HepG2 (cell line): ENCODE data around the gene MYO7A. TPM values are rescaled to one million over a fixed set of nuclear protein-coding genes. Genes with fewer than 3 reads are reported as not detected.

Experiments used
- ATAC-seq: fragments of 200-7000 bp; cut with Tn5 transposase; 3 replicates; pipeline ENCODE4 v1.9.1; 2020; ENCODE audit warnings: mild to moderate bottlenecking, moderate library complexity
- BruUV-seq: library from RNA; stranded (reverse); fragments of 400-500 nt; replicated peaks from 2 replicates; lab custom pipeline; 2021; lab: Mats Ljungman, UMichigan
- CTCF ChIA-PET: fragments of 300-600 bp; formaldehyde crosslinking; extraction: SDS; loops from one replicate; lab custom pipeline; 2021; ENCODE audit warnings: low total read pairs, inconsistent platforms, low intra/inter-chr PET ratio; lab: Yijun Ruan, JAX
- POLR2A ChIA-PET: fragments of 350-600 bp; sonication (Branson Sonifier 250); formaldehyde crosslinking; loops from one replicate; lab custom pipeline; 2020; ENCODE audit warnings: antibody characterized with exemption, inconsistent platforms; lab: Yijun Ruan, JAX
- DNase-seq: peaks from one replicate; pipeline ENCODE4 v3.0.0-alpha.2; 2015; ENCODE audit warnings: low spot score
- FAIRE-seq: peaks from 3 replicates; lab custom pipeline; 2011; peaks lifted over from hg19 to GRCh38; lab: Jason Lieb, UNC
- H2AFZ ChIP-seq: one replicate; pipeline ENCODE4 v1.6.1; 2011; ENCODE audit warnings: low read length, inconsistent platforms
- H3K27ac ChIP-seq: fragments of 300-600 bp; 3 replicates; pipeline ENCODE4 v1.8.0; 2011; ENCODE audit warnings: mixed run types, mild to moderate bottlenecking, mixed read lengths, low read length, inconsistent platforms; ENCODE audit not compliant: insufficient read depth; ENCODE audit errors: extremely low read length
- H3K27me3 ChIP-seq, 2 experiments: fragments of 200-600 bp in 1 of 2; 2 replicates in 1 of 2; 3 replicates in 1 of 2; pipeline versions ENCODE4 v1.6.0 to v1.8.0; 2011; ENCODE audit warnings: low read length in 2 of 2, mild to moderate bottlenecking in 2 of 2, moderate library complexity in 2 of 2, inconsistent platforms in 1 of 2; ENCODE audit not compliant: insufficient read depth in 2 of 2, control insufficient read depth in 1 of 2
- H3K36me3 ChIP-seq, 2 experiments: fragments of 200-600 bp in 1 of 2; replicated peaks in 1 of 2; 2 replicates in 1 of 2; 3 replicates in 1 of 2; pipeline versions ENCODE4 v1.5.1 to v1.8.0; 2011; ENCODE audit warnings: low read length in 2 of 2, inconsistent platforms in 1 of 2; ENCODE audit not compliant: insufficient read depth in 2 of 2, control insufficient read depth in 1 of 2
- H3K4me1 ChIP-seq: 2 replicates; pipeline ENCODE4 v1.5.1; 2012; ENCODE audit warnings: low read length, inconsistent platforms; ENCODE audit not compliant: insufficient read depth
- H3K4me2 ChIP-seq: 2 replicates; pipeline ENCODE4 v1.6.0; 2011; ENCODE audit warnings: low read depth, low read length, inconsistent platforms
- H3K4me3 ChIP-seq, 3 experiments: fragments of 200-600 bp in 1 of 3; sonication (generic), shearing (Covaris generic) in 1 of 3; replicated peaks in 1 of 3; 2 replicates each; pipeline ENCODE4 v1.5.1; 2011 to 2016; ENCODE audit warnings: low read length in 3 of 3, inconsistent platforms in 2 of 3, low read depth in 2 of 3, mild to moderate bottlenecking in 2 of 3, control low read depth in 1 of 3, mixed read lengths in 1 of 3; ENCODE audit not compliant: insufficient read depth in 1 of 3
- H3K79me2 ChIP-seq: one replicate; pipeline ENCODE4 v1.6.1; 2011; ENCODE audit warnings: low read length, inconsistent platforms; ENCODE audit not compliant: insufficient read depth
- H3K9ac ChIP-seq: 2 replicates; pipeline ENCODE4 v1.6.0; 2011; ENCODE audit warnings: mild to moderate bottlenecking, low read depth, low read length, inconsistent platforms; ENCODE audit not compliant: insufficient read depth
- H3K9me3 ChIP-seq: 2 replicates; pipeline ENCODE4 v1.5.1; 2012; ENCODE audit warnings: mild to moderate bottlenecking, low read length
- H4K20me1 ChIP-seq: 2 replicates; pipeline ENCODE4 v1.6.0; 2011; ENCODE audit warnings: inconsistent platforms, mild to moderate bottlenecking, low read length, moderate library complexity; ENCODE audit not compliant: insufficient read depth
- BCL3 ChIP-seq: sonication (generic); formaldehyde crosslinking; IDR thresholded peaks from 2 replicates; pipeline ENCODE4 v1.5.1; 2020; ENCODE audit warnings: mild to moderate bottlenecking, missing genetic modification reagents, moderate library complexity
- MXD3 ChIP-seq: IDR thresholded peaks from 2 replicates; pipeline ENCODE4 v1.6.1; 2016; ENCODE audit warnings: mild to moderate bottlenecking, missing biosample characterization, missing genetic modification reagents
- PLRG1 ChIP-seq: fragments of 450-650 bp; conservative IDR thresholded peaks from 2 replicates; pipeline ENCODE4 v1.6.1; 2016
- ZNF232 ChIP-seq: sonication (generic); formaldehyde crosslinking; IDR thresholded peaks from 2 replicates; pipeline ENCODE4 v1.4.0; 2020; ENCODE audit warnings: missing genetic modification reagents, borderline replicate concordance
- ZNF737 ChIP-seq: sonication (generic); formaldehyde crosslinking; IDR thresholded peaks from 2 replicates; pipeline ENCODE4 v1.5.0; 2020; ENCODE audit warnings: missing genetic modification reagents, mild to moderate bottlenecking, borderline replicate concordance
- WGBS: methylation state at CpG from one replicate; pipeline ENCODE4 v1.1.6; 2017; ENCODE audit warnings: low lambda C conversion rate; 5-methylcytosine and 5-hydroxymethylcytosine counted together
- in situ Hi-C: cut with HindIII; loops from 2 replicates; pipeline ENCODE4 v1.10.0; 2017; ENCODE audit warnings: low pct_unique_long_range_greater_than_20kb; ENCODE audit not compliant: extremely low pct_ligation_motif_present
- intact Hi-C: fragments of 100-400 bp; cut with micrococcal nuclease; formaldehyde crosslinking; loops from one replicate; pipeline ENCODE4 v1.10.0; 2022; ENCODE audit not compliant: unreplicated experiment
- polyA plus RNA-seq, 8 experiments: library from polyadenylated mRNA; depleted of rRNA in 3 of 8; stranded (reverse) in 7 of 8; unstranded in 1 of 8; fragments of >200 nt; fragmentation: Illumina TruSeq in 4 of 8; extraction: Trizol in 4 of 8; gene quantifications; 2 replicates each; pipeline versions ENCODE4 v1.2.1 to v1.2.3, GENCODE V29; 2011 to 2016; ENCODE audit warnings: low read depth in 4 of 8, missing spikeins in 1 of 8, mixed read lengths in 1 of 8; ENCODE audit not compliant: insufficient read depth in 1 of 8
- total RNA-seq, 5 experiments: library from RNA; depleted of rRNA; stranded (reverse); fragments of >200 nt; fragmentation: Illumina TruSeq; extraction: Trizol; gene quantifications; 2 replicates each; pipeline ENCODE4 v1.2.3, GENCODE V29; 2016; ENCODE audit warnings: low read depth in 1 of 5

MYO7A gene
- total and polyA plus RNA-seq, 2 of the 13 experiments (the other 11 are each of a cell fraction or from before 2014, with no cell fraction given), result 7.5 to 10.0 TPM

DNA sequence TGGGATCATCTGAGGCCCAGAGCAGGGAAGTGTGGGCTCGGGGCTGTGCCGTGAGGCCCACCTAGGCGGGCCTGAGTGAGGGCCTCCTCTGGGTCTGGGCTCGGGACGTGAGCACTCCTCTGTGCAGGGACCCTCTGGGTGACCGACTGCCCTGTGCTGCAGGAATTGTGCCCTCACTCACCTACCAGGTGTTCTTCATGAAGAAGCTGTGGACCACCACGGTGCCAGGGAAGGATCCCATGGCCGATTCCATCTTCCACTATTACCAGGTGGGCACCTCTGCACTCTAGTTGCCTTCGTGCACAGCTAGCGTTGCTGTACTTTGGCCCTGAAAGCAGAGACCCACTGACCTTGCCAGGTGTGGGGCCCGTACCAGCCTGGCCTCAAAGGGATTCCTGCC is 80.5 kb downstream of the MYO7A start (continued):
- no peak for TF ChIP-seq ZNF737 (CRISPR knock-in tag)
- no peak for TF ChIP-seq MXD3 (CRISPR knock-in tag)
- TF ChIP-seq PLRG1, result no peak

DNA sequence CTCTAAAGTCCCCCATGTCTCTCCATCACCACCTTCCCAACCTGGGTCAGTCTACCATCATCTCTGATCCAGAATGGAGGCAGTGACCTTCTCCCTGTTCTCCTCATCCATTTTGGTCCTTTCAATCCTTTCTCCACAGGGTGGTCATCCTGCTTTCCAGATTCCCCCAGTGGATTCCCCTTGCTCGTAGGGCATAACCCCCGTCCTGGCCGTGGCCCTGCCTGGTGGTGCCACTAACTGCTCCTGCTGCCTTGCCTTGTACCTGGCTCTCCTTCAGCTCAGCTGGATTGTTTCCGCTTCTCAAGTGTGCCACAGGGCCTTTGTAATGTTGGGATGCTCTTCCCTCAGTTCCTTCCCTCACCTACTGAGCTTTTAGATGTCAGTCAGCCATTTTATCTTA is 81.6 kb downstream of the MYO7A start:
- intact Hi-C loops (no loop called here), in situ Hi-C loops (no loop called here)
- 0 out of 2 replicates have a peak, but pooled peaks cover 6% of the 10 kb centered on the region for H3K4me1 ChIP-seq
- POLR2A ChIA-PET, result no interaction called here
- no peak for TF ChIP-seq ZNF232 (CRISPR knock-in tag)
- no peak for TF ChIP-seq BCL3 (CRISPR knock-in tag)
- no peak overlapping the region for H3K9ac ChIP-seq
- H3K36me3 ChIP-seq, result peaks cover 0 to 4% of the 10 kb centered on the region in 2 experiments; a peak in 1 of 5 replicates
- 82% methylated on average over 4 of the region's 4 CpGs for WGBS
- CTCF ChIA-PET, result no interaction called here
- ATAC-seq (no peak), FAIRE-seq (no peak), DNase-seq (no peak)
- no peaks in the 10 kb centered on the region for H3K27me3 ChIP-seq
- no peaks in the 10 kb centered on the region for H4K20me1 ChIP-seq
- BruUV-seq, result no TSS peak
- no peak overlapping the region for H3K4me2 ChIP-seq
- no peaks in the 10 kb centered on the region for H3K9me3 ChIP-seq
- no peak overlapping the region for H2AFZ ChIP-seq
- H3K4me3 ChIP-seq, result no peak overlapping the region
- no peaks in the 10 kb centered on the region for H3K79me2 ChIP-seq
- H3K27ac ChIP-seq, result no peak overlapping the region
